ENCODE measurements around the gene DNAI4.

DNA sequence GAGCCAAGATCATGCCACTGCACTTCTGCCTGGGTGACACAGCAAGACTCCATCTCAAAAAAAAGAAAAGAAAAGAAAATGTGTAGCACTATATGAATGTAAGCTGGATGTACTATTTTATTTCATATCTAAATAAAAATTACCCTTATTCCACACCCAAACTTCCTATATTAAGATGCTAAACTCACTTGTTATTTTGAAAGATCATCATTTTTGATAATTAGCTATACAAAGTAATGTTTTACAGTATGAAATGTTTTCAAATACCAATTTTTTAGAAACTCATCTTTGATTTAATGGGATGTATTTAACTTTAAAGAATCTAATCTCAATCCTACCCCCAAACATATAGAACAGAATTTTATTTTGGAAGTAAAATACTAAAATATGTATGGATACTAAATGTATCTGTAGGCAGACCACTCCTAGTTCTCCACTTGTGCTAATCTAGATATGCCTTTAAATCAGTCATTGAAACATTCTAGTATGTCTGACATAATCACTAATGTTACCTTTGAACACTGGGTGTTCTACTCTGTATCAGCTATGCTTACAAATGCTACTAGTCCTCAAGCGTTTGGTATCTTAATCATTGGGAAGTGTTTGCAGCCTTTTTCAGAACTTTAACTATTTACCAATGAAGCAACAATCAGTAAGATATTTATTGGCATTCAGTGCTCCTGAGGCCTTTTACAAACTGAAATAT is 13.0 kb upstream of the DNAI4 start:
- TF ChIP-seq, protein P1, sequence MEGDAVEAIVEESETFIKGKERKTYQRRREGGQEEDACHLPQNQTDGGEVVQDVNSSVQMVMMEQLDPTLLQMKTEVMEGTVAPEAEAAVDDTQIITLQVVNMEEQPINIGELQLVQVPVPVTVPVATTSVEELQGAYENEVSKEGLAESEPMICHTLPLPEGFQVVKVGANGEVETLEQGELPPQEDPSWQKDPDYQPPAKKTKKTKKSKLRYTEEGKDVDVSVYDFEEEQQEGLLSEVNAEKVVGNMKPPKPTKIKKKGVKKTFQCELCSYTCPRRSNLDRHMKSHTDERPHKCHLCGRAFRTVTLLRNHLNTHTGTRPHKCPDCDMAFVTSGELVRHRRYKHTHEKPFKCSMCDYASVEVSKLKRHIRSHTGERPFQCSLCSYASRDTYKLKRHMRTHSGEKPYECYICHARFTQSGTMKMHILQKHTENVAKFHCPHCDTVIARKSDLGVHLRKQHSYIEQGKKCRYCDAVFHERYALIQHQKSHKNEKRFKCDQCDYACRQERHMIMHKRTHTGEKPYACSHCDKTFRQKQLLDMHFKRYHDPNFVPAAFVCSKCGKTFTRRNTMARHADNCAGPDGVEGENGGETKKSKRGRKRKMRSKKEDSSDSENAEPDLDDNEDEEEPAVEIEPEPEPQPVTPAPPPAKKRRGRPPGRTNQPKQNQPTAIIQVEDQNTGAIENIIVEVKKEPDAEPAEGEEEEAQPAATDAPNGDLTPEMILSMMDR (IDR thresholded peaks at IDR 0.05; ENCODE audit: insufficient read depth, low read length), result no peak
- no peak for TF ChIP-seq POLR2AphosphoS5 (IDR thresholded peaks at IDR 0.05; ENCODE audit: low read depth)
- TF ChIP-seq REST (IDR thresholded peaks at IDR 0.05; ENCODE audit: insufficient replicate concordance, low read depth), result no peak
- TF ChIP-seq GABPA (IDR thresholded peaks at IDR 0.05; ENCODE audit: low read depth), result no peak
